Omental fat pad (tissue), 4 donors: ENCODE data around the gene DAPK1. TPM values are rescaled to one million over a fixed set of nuclear protein-coding genes. Genes with fewer than 3 reads are reported as not detected.

Source experiments
- ATAC-seq: fragments of 150-250 bp; one replicate; pipeline ENCODE4 v1.9.1; 2016; ENCODE audit warnings: mild to moderate bottlenecking, moderate library complexity; ENCODE audit not compliant: low FRiP score
- DNase-seq: peaks from one replicate; pipeline ENCODE4 v3.0.0-alpha.2; 2019; ENCODE audit warnings: low spot score
- total RNA-seq, 4 donors: library from RNA; depleted of rRNA; stranded (reverse); fragments of >200 nt; gene quantifications; one replicate each; pipeline ENCODE4 v1.1.0, GENCODE V29; 2016
- TF ChIP-seq, protein P1 (sequence below), 3 donors: fragments of 450-650 bp; IDR thresholded peaks; one replicate each; pipeline ENCODE4 v1.5.1; 2016 to 2017; ENCODE audit warnings: antibody characterized with exemption in 3 of 3, mild to moderate bottlenecking in 3 of 3, moderate library complexity in 2 of 3

DAPK1 gene
- total RNA-seq, 4 donors from 2014 or later = 56.1 to 214 (median 88.1) TPM

DNA sequence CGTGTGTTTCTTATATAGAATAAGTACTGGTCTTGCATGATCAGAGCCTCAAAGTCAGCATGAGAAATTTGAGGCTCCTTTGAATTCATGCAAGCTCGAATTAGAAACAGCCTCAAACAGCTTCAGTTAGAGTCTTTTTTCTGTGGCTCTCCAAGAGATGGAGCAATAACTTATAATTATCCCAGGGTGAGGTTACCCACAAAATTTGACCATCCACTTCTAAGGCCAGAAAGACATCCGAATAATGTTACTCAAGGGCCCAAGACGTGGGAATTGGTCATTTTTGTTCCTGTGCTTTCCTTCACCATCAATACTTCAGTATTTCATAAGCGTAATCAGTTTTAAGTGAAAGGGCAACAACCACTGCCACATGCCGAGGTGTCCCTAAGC lies 89.7 kb downstream of the DAPK1 start:
- no peak for DNase-seq
- TF ChIP-seq, protein P1, sequence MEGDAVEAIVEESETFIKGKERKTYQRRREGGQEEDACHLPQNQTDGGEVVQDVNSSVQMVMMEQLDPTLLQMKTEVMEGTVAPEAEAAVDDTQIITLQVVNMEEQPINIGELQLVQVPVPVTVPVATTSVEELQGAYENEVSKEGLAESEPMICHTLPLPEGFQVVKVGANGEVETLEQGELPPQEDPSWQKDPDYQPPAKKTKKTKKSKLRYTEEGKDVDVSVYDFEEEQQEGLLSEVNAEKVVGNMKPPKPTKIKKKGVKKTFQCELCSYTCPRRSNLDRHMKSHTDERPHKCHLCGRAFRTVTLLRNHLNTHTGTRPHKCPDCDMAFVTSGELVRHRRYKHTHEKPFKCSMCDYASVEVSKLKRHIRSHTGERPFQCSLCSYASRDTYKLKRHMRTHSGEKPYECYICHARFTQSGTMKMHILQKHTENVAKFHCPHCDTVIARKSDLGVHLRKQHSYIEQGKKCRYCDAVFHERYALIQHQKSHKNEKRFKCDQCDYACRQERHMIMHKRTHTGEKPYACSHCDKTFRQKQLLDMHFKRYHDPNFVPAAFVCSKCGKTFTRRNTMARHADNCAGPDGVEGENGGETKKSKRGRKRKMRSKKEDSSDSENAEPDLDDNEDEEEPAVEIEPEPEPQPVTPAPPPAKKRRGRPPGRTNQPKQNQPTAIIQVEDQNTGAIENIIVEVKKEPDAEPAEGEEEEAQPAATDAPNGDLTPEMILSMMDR (IDR thresholded peaks at IDR 0.05) = no peak

DNA sequence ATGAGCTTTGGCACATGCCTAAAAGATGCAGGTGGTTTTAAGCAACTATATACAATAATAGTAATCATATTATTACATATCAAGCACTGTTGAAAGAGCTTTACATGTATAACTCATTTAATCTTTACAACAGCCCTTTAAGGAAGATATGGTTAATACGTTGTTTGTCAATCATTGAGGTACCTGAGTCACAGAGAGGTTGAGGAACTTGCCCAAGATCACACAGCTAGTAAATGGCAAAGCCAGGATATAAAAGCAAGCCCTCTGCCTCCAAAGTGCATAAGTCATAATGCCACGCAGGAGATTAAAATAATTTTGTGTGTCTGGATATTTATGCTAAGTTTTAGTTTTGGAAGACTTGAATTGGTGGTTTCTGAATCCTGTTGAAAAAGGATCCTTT lies 90.2 kb downstream of the DAPK1 start:
- no peak for ATAC-seq
- TF ChIP-seq, protein P1 (IDR thresholded peaks at IDR 0.05) = no peak
- DNase-seq = no peak

More for the DNA sequence above, 89.7 kb downstream of the DAPK1 start:
- ATAC-seq = no peak

DNA sequence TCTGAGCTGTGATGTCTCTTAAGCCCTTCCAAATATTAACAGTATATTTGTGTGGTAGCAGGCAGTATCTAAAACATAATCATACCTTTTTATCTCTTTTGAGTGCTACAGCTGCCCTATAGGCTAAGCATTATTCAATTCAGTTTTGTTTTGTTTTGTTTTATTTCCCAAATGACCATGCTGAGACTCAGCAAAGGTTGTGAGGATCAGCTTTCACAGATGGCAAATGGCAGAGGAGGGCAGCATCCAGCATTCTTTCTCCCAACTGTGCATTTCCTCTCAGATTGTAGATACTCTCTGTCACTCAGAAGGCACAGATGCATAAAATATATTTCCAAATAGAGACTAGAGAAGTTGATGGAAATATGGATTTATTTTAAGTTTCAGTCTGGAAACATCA lies 90.7 kb downstream of the DAPK1 start:
- TF ChIP-seq, protein P1 (IDR thresholded peaks at IDR 0.05) = no peak
- DNase-seq (no peak), ATAC-seq (no peak)

DNA sequence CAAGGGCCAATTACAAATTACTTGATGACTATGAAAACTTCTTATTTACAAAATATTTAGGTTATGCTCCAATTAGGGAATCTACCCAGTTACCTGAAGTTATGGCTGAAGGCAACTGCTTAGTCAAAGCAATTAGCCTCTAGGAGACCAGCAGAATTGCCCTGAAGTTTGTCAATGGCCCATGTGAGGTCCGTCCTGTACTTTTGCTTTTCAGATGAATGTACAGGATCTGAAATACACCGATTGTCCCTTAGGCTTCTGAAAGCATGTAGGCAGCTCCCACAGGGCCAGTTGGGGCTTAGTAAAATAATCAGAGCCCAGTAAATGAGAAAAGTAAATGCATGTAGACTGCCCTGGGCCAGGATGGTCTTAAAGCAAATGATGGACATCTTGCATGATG lies 93.3 kb downstream of the DAPK1 start:
- ATAC-seq (no peak), DNase-seq (no peak)
- TF ChIP-seq, protein P1 (IDR thresholded peaks at IDR 0.05) = no peak

DNA sequence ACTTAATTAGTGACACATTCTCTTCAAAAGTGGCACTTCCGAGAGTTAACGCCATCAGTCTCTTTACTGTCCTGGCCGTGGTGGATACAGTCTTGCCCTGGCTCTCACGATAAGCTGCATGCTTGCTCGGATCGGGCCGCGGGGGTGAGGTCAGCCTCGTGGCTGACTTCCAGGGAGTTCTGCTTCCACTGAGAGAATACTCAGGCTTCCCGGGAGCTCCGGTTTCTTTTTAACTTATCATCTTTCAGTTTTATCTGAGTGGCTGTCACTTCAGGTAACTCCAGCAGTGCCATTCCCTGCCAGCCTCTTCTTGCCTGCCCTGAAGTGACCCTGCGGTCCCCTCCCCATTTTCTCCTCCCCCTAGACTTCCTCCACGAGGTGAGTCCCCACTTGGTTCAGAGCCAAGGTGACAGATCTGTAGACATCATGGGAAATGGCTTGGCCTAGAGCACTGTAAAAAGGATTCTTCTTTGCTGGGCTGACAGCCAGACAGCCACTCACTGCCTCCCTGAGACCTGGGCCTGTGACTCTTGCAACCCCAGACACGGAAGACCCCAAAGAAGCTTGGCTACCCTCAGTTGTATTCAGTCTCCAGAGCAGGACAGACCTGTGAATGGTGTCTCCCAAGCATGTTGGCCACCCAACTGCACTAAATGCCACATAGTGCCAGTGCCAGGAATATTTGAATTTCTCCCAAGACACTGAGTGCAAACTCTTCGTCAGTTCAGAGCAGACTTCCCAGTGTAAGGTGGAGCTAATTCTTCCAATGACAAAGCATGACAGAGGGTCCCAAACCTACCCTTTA lies 95.1 kb downstream of the DAPK1 start:
- no peak for DNase-seq
- TF ChIP-seq, protein P1 (IDR thresholded peaks at IDR 0.05) = no peak
- ATAC-seq = peak; percentile 55

DNA sequence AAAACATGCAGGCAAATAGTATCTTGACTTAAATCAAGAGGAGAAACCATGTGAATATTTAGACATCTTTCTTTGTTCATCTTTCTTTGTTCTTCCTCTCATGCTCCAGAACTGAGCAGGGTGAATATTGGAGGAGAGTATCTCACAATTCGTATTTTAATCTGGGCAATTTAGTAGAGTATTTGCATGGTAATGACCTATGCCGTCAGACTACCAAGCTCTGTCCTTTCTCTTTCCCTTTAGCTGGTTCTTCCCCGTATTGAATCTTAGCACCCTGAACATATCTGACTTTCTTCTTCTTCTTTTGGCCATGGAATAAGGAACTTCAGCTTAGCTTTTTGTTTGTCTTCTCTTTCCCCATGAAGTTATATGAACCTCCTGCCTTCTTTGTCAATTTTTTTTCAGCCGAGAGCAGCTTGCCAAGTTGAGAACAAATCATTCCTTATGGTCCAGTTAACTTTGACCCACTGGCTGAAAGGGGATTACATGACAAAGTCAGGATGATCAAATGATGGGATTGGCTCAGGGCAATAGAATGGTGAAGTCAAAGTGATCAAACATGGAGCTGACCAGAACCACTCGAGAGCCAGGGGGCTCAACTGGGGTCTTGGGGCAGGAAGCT lies 95.8 kb downstream of the DAPK1 start:
- no peak for DNase-seq
- TF ChIP-seq, protein P1 (IDR thresholded peaks at IDR 0.05) = no peak
- ATAC-seq = no peak

DNA sequence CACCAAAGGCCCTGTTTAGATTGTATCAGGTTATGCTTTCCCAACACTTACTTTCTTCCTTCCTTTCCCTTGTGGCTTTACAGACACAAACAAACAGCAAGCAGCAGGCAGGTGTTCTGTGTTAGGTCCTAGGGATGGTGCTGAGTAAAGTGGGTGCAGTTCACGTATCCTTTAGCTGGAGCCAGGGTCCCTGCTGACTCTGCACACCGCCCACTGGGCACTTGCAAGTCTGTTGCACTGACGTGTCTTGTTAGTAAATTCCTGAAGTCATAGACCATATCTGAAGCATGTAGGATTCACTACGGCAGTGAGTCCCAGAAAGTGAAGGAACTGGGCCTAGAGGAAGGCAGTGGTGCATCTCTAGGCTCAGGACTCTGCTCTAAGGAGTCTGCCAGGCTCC lies 96.5 kb downstream of the DAPK1 start:
- TF ChIP-seq, protein P1 (IDR thresholded peaks at IDR 0.05) = no peak
- DNase-seq (no peak), ATAC-seq (peak; percentile 43)
